H9 (cell line): ENCODE results near the gene ARHGEF16. TPM values are rescaled to one million over a fixed set of nuclear protein-coding genes. Genes with fewer than 3 reads are reported as not detected.

Source experiments
- DNase-seq: peaks from one replicate; pipeline ENCODE4 v3.0.0-alpha.2; 2017
- H2AFZ ChIP-seq: one replicate; pipeline ENCODE4 v1.6.1; 2013; ENCODE audit warnings: mild to moderate bottlenecking, low read length, control low read depth, moderate library complexity
- H2AK5ac ChIP-seq: 2 replicates; pipeline ENCODE4 v1.6.1; 2013; ENCODE audit warnings: low read length, control low read depth, mixed read lengths; ENCODE audit not compliant: insufficient read length
- H2BK120ac ChIP-seq: one replicate; pipeline ENCODE4 v1.6.1; 2013; ENCODE audit warnings: low read depth, mild to moderate bottlenecking, low read length, control low read depth, inconsistent platforms; ENCODE audit not compliant: poor library complexity, severe bottlenecking
- H2BK12ac ChIP-seq: 2 replicates; pipeline ENCODE4 v1.6.1; 2013; ENCODE audit warnings: low read length, control low read depth, mixed read lengths, low read depth; ENCODE audit not compliant: insufficient read length
- H2BK15ac ChIP-seq: 2 replicates; pipeline ENCODE4 v1.6.1; 2013; ENCODE audit warnings: low read depth, low read length, control low read depth
- H2BK20ac ChIP-seq: one replicate; pipeline ENCODE4 v1.6.1; 2013; ENCODE audit warnings: low read depth, mild to moderate bottlenecking, low read length, control low read depth, inconsistent platforms; ENCODE audit not compliant: poor library complexity, severe bottlenecking
- H2BK5ac ChIP-seq: 2 replicates; pipeline ENCODE4 v1.6.1; 2013; ENCODE audit warnings: low read length, control low read depth, mixed read lengths; ENCODE audit not compliant: insufficient read length
- H3K14ac ChIP-seq: 2 replicates; pipeline ENCODE4 v1.6.1; 2013; ENCODE audit warnings: low read length, control low read depth; ENCODE audit not compliant: insufficient read depth
- H3K18ac ChIP-seq: 2 replicates; pipeline ENCODE4 v1.6.1; 2013; ENCODE audit warnings: low read depth, mild to moderate bottlenecking, mixed read lengths, low read length, control low read depth; ENCODE audit not compliant: insufficient read length
- H3K23ac ChIP-seq: 2 replicates; pipeline ENCODE4 v1.6.1; 2013; ENCODE audit warnings: low read length, control low read depth, mixed read lengths, low read depth; ENCODE audit not compliant: insufficient read length
- H3K23me2 ChIP-seq: 2 replicates; pipeline ENCODE4 v1.6.1; 2013; ENCODE audit warnings: low read depth, mild to moderate bottlenecking, mixed read lengths, low read length, control low read depth; ENCODE audit not compliant: insufficient read length, poor library complexity, severe bottlenecking
- H3K27ac ChIP-seq: 2 replicates; pipeline ENCODE4 v1.5.1; 2013; ENCODE audit warnings: low read length, control low read depth, mixed read lengths, low read depth; ENCODE audit not compliant: insufficient read length
- H3K27me3 ChIP-seq: 2 replicates; pipeline ENCODE4 v1.6.1; 2013; ENCODE audit warnings: low read length, control low read depth, inconsistent platforms; ENCODE audit not compliant: insufficient read depth
- H3K4ac ChIP-seq: 2 replicates; pipeline ENCODE4 v1.6.1; 2013; ENCODE audit warnings: low read depth, mild to moderate bottlenecking, control low read depth, inconsistent platforms, low read length, moderate library complexity
- H3K4me1 ChIP-seq: 2 replicates; pipeline ENCODE4 v1.6.1; 2013; ENCODE audit warnings: low read length, control low read depth, inconsistent platforms; ENCODE audit not compliant: insufficient read depth
- H3K4me2 ChIP-seq: 2 replicates; pipeline ENCODE4 v1.6.1; 2013; ENCODE audit warnings: low read length, control low read depth, mixed read lengths; ENCODE audit not compliant: insufficient read length, insufficient read depth
- H3K56ac ChIP-seq: 2 replicates; pipeline ENCODE4 v1.6.1; 2013; ENCODE audit warnings: low read depth, mild to moderate bottlenecking, mixed read lengths, low read length, control low read depth; ENCODE audit not compliant: insufficient read length
- H3K79me1 ChIP-seq: 2 replicates; pipeline ENCODE4 v1.6.1; 2013; ENCODE audit warnings: low read depth, mild to moderate bottlenecking, moderate library complexity, low read length, control low read depth, inconsistent platforms; ENCODE audit not compliant: insufficient read depth, poor library complexity, severe bottlenecking
- H3K79me2 ChIP-seq: 2 replicates; pipeline ENCODE4 v1.6.1; 2013; ENCODE audit warnings: low read length, control low read depth, inconsistent platforms; ENCODE audit not compliant: insufficient read depth
- H3K9ac ChIP-seq: 2 replicates; pipeline ENCODE4 v1.6.1; 2013; ENCODE audit warnings: low read length, control low read depth, mixed read lengths; ENCODE audit not compliant: insufficient read length; ENCODE audit errors: extremely low read depth
- H3K9me3 ChIP-seq: one replicate; pipeline ENCODE4 v1.6.1; 2013; ENCODE audit warnings: low read depth, low read length, inconsistent platforms; ENCODE audit not compliant: control insufficient read depth
- H3T11ph ChIP-seq: one replicate; pipeline ENCODE4 v1.6.1; 2013; ENCODE audit warnings: mild to moderate bottlenecking, low read length, control low read depth, inconsistent platforms
- H4K20me1 ChIP-seq: one replicate; pipeline ENCODE4 v1.6.1; 2013; ENCODE audit not compliant: control insufficient read depth, insufficient read length, insufficient read depth
- H4K5ac ChIP-seq: 2 replicates; pipeline ENCODE4 v1.6.1; 2013; ENCODE audit warnings: low read depth, mild to moderate bottlenecking, mixed read lengths, low read length, control low read depth; ENCODE audit not compliant: insufficient read length
- H4K8ac ChIP-seq: replicated peaks from 2 replicates; pipeline ENCODE4 v1.6.1; 2013; ENCODE audit warnings: low read length, control low read depth, mixed read lengths, low read depth; ENCODE audit not compliant: insufficient read length
- H4K91ac ChIP-seq: 2 replicates; pipeline ENCODE4 v1.6.1; 2013; ENCODE audit warnings: low read depth, mild to moderate bottlenecking, moderate library complexity, mixed read lengths, low read length, control low read depth; ENCODE audit not compliant: insufficient read length
- H3K27ac Mint-ChIP-seq, 3 experiments: 2 replicates in 2 of 3; 3 replicates in 1 of 3; pipeline ENCODE4 v1.8.0; 2020 to 2021; ENCODE audit warnings: mixed read lengths in 3 of 3, mild to moderate bottlenecking in 1 of 3, moderate library complexity in 1 of 3
- H3K27me3 Mint-ChIP-seq: 2 replicates; pipeline ENCODE4 v1.8.0; 2021; ENCODE audit warnings: low read depth, mild to moderate bottlenecking, moderate library complexity, mixed read lengths
- H3K36me3 Mint-ChIP-seq, 3 experiments: 2 replicates in 2 of 3; 3 replicates in 1 of 3; pipeline ENCODE4 v1.8.0; 2020 to 2021; ENCODE audit warnings: low read depth in 3 of 3, mixed read lengths in 3 of 3; ENCODE audit not compliant: insufficient read depth in 1 of 3
- H3K4me1 Mint-ChIP-seq, 2 experiments: 2 replicates each; pipeline ENCODE4 v1.8.0; 2020; ENCODE audit warnings: mixed read lengths in 2 of 2
- H3K4me3 Mint-ChIP-seq, 2 experiments: 2 replicates in 1 of 2; 3 replicates in 1 of 2; pipeline ENCODE4 v1.8.0; 2020 to 2021; ENCODE audit warnings: mild to moderate bottlenecking in 2 of 2, mixed read lengths in 2 of 2, moderate library complexity in 1 of 2
- H3K9me3 Mint-ChIP-seq, 2 experiments: 2 replicates in 1 of 2; 3 replicates in 1 of 2; pipeline ENCODE4 v1.8.0; 2020; ENCODE audit warnings: mild to moderate bottlenecking in 2 of 2, mixed read lengths in 2 of 2, moderate library complexity in 1 of 2
- CTCF ChIP-seq: fragments of 200-600 bp; sonication (generic); conservative IDR thresholded peaks from 3 replicates; pipeline ENCODE4 v1.8.0; 2021; ENCODE audit warnings: antibody characterized with exemption, mild to moderate bottlenecking
- WGBS: extraction: QIAGEN DNeasy Blood & Tissue Kit; methylation state at CpG from one replicate; pipeline ENCODE4 v1.1.7; 2013; ENCODE audit warnings: missing lambda C conversion rate, low lambda C conversion rate, mixed read lengths; ENCODE audit not compliant: insufficient read length; ENCODE audit errors: extremely low coverage; 5-methylcytosine and 5-hydroxymethylcytosine counted together
- total RNA-seq: library from RNA; stranded (reverse); gene quantifications from 2 replicates; pipeline ENCODE4 v1.2.1, GENCODE V29; 2021

Gene ARHGEF16
- total RNA-seq, 1 experiment from 2014 or later: 48.5 TPM

GRCh38 chr1:3407021-3407420, 47.4 kb upstream of the ARHGEF16 start:
- no peaks in the 10 kb centered on the region; the same call in 1 of the 2 replicates for H3K27me3 ChIP-seq
- no peaks in the 10 kb centered on the region for H3K4me1 ChIP-seq
- Mint-ChIP-seq H3K9me3 (no peaks in the 10 kb centered on the region), H3K36me3 (no peaks in the 10 kb centered on the region), H3K4me1 (peaks cover 0 to 3% of the 10 kb centered on the region in 2 experiments; a peak in 1 of 4 replicates), H3K4me3 (no peak overlapping the region), H3K27ac (no peak overlapping the region), H3K27me3 (peaks cover 1% of the 10 kb centered on the region; the same call in 1 of the 2 replicates)
- H3K79me1 ChIP-seq: no peaks in the 10 kb centered on the region
- no peak overlapping the region for H4K5ac ChIP-seq
- H3K14ac ChIP-seq: no peak overlapping the region
- H3K4me2 ChIP-seq: no peak overlapping the region
- H3K4ac ChIP-seq: no peak overlapping the region
- no peak overlapping the region for H3K27ac ChIP-seq
- no peaks in the 10 kb centered on the region for H3K79me2 ChIP-seq
- no peak overlapping the region for H3K23ac ChIP-seq
- no peak overlapping the region for H3T11ph ChIP-seq
- H3K23me2 ChIP-seq: no peaks in the 10 kb centered on the region
- H3K18ac ChIP-seq: no peak overlapping the region
- peaks cover 2% of the 10 kb centered on the region for H4K20me1 ChIP-seq
- no peak overlapping the region for H2BK5ac ChIP-seq
- no peak overlapping the region for H2BK20ac ChIP-seq
- H2BK120ac ChIP-seq: no peak overlapping the region
- H2BK12ac ChIP-seq: no peak overlapping the region
- H3K9ac ChIP-seq: no peak overlapping the region
- no peak for TF ChIP-seq CTCF
- H4K8ac ChIP-seq: no peak overlapping the region
- no peak overlapping the region for H2AK5ac ChIP-seq
- H2AFZ ChIP-seq: no peak overlapping the region
- H3K9me3 ChIP-seq: no peaks in the 10 kb centered on the region
- no peak for DNase-seq
- no peak overlapping the region for H3K56ac ChIP-seq
- no CpG with 5 or more reads among the region's 12 CpGs for WGBS
- no peak overlapping the region for H4K91ac ChIP-seq
- H2BK15ac ChIP-seq: no peak overlapping the region
